A172 (cell line): ENCODE results near the gene DHRS11. TPM values are rescaled to one million over a fixed set of nuclear protein-coding genes. Genes with fewer than 3 reads are reported as not detected.

Source experiments
- total RNA-seq: library from RNA; depleted of rRNA; stranded (reverse); fragments of >200 nt; shearing (Covaris generic); gene quantifications from 2 replicates; pipeline ENCODE4 v1.2.3, GENCODE V29; 2014; rRNA removed

Gene DHRS11
- total RNA-seq, 1 experiment from 2014 or later = 15.4 TPM

Other genes starting within 250 kb of the DHRS11 start
- not detected in 2 replicates for gene TBC1D3H, start 203.4 kb upstream of the DHRS11 start, total RNA-seq
- gene ZNHIT3, start 105.2 kb upstream of the DHRS11 start, total RNA-seq = 47.7 and 89.6 TPM in 2 replicates
- gene MYO19, start 57.0 kb upstream of the DHRS11 start, total RNA-seq = 64.8 and 67.8 TPM in 2 replicates
- gene PIGW, start 56.9 kb upstream of the DHRS11 start, total RNA-seq = 11.3 and 14.6 TPM in 2 replicates
- gene GGNBP2, start 47.0 kb upstream of the DHRS11 start, total RNA-seq = 56.4 and 83.3 TPM in 2 replicates
- 12.2 and 17.2 TPM in 2 replicates for gene MRM1, start 9.7 kb downstream of the DHRS11 start, total RNA-seq